ENCODE results near the gene PREX1. TPM values are rescaled to one million over a fixed set of nuclear protein-coding genes. Genes with fewer than 3 reads are reported as not detected.

The PREX1 gene
- total and polyA plus RNA-seq, 2 donors (not counting 3 experiments of a cell fraction or from before 2014, with no cell fraction given) = 51.3 to 72.9 TPM

DNA sequence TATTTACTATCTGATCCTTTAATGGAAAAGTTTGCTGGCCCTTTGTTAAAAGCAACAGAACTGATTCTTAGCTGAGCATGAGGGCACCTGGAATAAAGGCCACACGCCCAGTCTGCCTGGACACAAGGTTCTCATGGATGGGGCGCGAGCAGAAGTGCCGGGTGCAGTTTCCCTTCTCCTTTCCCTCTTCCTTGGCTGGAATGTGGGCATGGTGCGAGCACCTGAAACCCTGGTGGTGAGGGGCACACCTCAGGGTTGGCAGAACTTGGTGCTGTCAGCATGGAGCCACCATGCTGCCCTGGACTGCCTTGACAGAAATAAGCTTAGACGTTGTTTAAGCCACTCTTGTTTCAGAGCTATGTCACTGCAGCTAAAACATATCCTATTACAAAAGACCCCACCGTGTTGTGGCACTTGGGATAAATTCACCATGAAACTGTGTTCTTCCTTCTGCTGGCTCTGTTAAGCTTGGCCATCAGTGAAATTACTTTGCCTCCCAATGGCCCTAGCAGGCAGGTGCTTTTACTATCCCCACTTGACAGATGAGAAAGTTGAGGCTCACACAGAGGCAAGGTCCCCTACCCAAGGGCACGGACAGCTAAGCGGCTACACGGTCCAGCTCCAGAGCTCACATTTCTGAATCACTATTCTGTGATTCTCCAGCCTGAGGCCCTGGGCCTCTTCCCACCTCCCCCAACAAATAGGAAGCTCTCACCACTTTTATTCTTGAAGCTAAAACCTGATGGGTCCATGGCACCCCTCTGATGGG, 115.9 kb downstream of the PREX1 start:
- H4K20me1 ChIP-seq (replicated peaks; ENCODE audit: control insufficient read depth, extremely low read depth, insufficient read depth, low read length) = peaks cover 2% of the 10 kb centered on the region
- dilution Hi-C loops (cut with MboI; ENCODE audit: extremely low pct_ligation_motif_present, low sequenced_read_pairs) (no loop called here), intact Hi-C loops (cut with micrococcal nuclease) (no loop called here)
- no peaks in the 10 kb centered on the region for H3K9me1 ChIP-seq (replicated peaks; ENCODE audit: control insufficient read depth, extremely low read depth, insufficient read depth, low read length)
- CTCF ChIA-PET = interaction anchor here (0.7 to 1.6 kb wide), 6 partner anchors 8 to 66 kb away, joined by 3 to 4 read pairs (median 3); no protein-coding TSS in a partner anchor
- no peaks in the 10 kb centered on the region for H3K27me3 ChIP-seq (ENCODE audit: control insufficient read depth in 2 of 2, insufficient read depth in 2 of 2, low read length in 2 of 2)
- no peak for FAIRE-seq
- H3K9me3 ChIP-seq (replicated peaks; ENCODE audit: control insufficient read depth, insufficient read depth, low read length) = no peaks in the 10 kb centered on the region
- TF ChIP-seq GATA2 (IDR thresholded peaks at IDR 0.05; ENCODE audit: insufficient read depth, insufficient read length, low read depth, low read length) = no peak
- TF ChIP-seq JUN (IDR thresholded peaks at IDR 0.05; ENCODE audit: borderline replicate concordance, insufficient read depth, insufficient read length, low read depth) = no peak
- TF ChIP-seq, protein P1, sequence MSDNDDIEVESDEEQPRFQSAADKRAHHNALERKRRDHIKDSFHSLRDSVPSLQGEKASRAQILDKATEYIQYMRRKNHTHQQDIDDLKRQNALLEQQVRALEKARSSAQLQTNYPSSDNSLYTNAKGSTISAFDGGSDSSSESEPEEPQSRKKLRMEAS (IDR thresholded peaks at IDR 0.05; ENCODE audit: insufficient read depth, insufficient read length) = no peak
- TF ChIP-seq, protein P2, sequence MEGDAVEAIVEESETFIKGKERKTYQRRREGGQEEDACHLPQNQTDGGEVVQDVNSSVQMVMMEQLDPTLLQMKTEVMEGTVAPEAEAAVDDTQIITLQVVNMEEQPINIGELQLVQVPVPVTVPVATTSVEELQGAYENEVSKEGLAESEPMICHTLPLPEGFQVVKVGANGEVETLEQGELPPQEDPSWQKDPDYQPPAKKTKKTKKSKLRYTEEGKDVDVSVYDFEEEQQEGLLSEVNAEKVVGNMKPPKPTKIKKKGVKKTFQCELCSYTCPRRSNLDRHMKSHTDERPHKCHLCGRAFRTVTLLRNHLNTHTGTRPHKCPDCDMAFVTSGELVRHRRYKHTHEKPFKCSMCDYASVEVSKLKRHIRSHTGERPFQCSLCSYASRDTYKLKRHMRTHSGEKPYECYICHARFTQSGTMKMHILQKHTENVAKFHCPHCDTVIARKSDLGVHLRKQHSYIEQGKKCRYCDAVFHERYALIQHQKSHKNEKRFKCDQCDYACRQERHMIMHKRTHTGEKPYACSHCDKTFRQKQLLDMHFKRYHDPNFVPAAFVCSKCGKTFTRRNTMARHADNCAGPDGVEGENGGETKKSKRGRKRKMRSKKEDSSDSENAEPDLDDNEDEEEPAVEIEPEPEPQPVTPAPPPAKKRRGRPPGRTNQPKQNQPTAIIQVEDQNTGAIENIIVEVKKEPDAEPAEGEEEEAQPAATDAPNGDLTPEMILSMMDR (IDR thresholded peaks at IDR 0.05; ENCODE audit: extremely low read depth in 1 of 2, insufficient read depth in 1 of 2, low read depth in 1 of 2, low read length in 2 of 2) = no peak
- TF ChIP-seq MYC (IDR thresholded peaks at IDR 0.05; ENCODE audit: low read depth, low read length) = no peak
- TF ChIP-seq POLR2A (IDR thresholded peaks at IDR 0.05; ENCODE audit: low read depth, low read length) = no peak
- TF ChIP-seq POLR2AphosphoS5 (IDR thresholded peaks at IDR 0.05; ENCODE audit: insufficient read depth, low read depth, low read length) = no peak
- no peak for TF ChIP-seq EZH2 (IDR thresholded peaks at IDR 0.05; ENCODE audit: borderline replicate concordance, low read depth, low read length, severe bottlenecking)
- BruUV-seq (replicated peaks) = no TSS peak
- H2AFZ ChIP-seq (ENCODE audit: low read depth, low read length) = no peak overlapping the region
- H3K9ac ChIP-seq (replicated peaks; ENCODE audit: extremely low read depth, insufficient read depth, low read length) = no peak overlapping the region
- peaks cover 0 to 3% of the 10 kb centered on the region in 2 experiments for H3K36me3 ChIP-seq (ENCODE audit: control insufficient read depth in 2 of 2, extremely low read depth in 1 of 2, insufficient read depth in 2 of 2, low read length in 2 of 2)
- no peak overlapping the region for H3K4me3 ChIP-seq (replicated peaks in 1 of 3; ENCODE audit: insufficient read depth in 1 of 3, low read depth in 1 of 3, low read length in 3 of 3)
- no peak for DNase-seq (ENCODE audit: low read depth, low spot score)
- H3K27ac ChIP-seq (ENCODE audit: insufficient read depth, low read depth, low read length) = no peak overlapping the region
- H3K79me2 ChIP-seq (ENCODE audit: control insufficient read depth, insufficient read depth, low read length) = peaks cover 64% of the 10 kb centered on the region
- H3K4me2 ChIP-seq (ENCODE audit: insufficient read depth, low read length) = no peak overlapping the region
- no peaks in the 10 kb centered on the region for H3K4me1 ChIP-seq (ENCODE audit: control insufficient read depth, extremely low read depth, insufficient read depth, low read length)
- POLR2A ChIA-PET = no interaction called here
